ENCODE data around the gene GOLPH3.
"Not testable (repeated sequence)": the region's sequence is repeated elsewhere in the genome, so short reads cannot be mapped to it uniquely, and the experiment has no call there.

GOLPH3 gene

DNA sequence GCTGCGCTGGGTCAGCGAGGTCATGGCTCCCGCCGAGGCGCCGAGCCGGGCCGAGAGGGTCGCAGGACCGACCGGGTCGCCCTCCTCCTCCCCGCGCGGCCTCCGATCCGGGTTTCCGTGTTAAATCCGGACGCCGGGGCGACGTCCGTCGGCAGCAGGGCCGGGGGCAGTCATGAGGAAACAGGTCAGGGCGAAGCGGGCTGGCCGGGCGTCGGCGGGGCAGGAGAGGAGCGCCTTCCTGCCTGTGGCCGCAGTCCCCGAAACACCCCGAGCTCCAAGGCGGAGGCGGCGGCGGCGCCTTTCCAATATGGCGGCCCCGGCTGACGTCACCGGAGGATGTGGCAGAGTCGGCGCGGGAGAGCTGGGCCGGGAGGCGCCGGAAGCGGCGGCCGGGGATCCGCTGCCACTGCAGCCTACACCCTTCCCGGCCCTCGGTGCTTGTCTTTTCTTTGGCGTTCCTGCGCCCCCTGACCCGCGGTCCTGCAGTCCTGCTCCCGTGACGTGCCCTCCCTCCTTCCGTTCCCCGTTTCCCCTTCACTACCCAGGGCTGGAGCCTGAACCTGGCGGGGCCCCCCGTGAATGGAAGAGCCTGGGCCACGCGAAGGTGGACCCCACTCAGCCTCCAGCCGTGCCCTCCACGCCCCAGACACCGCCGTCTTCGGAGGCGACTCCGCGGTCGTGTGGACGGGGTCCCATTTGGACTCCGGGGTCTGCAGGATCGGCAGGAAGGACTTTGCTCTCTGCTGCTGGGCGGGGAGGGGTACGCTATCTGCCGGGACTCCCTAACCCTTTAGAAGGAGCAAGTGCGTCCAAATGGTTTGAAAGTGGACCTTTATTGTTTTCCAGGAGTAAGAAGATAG is at the start of gene GOLPH3:
TSS of gene GOLPH3 (minus strand) at position 309 of the 860 bp plus-strand sequence. CDS start at position 24, 285 bp downstream.
- DNase-seq: peak; percentile 94

DNA sequence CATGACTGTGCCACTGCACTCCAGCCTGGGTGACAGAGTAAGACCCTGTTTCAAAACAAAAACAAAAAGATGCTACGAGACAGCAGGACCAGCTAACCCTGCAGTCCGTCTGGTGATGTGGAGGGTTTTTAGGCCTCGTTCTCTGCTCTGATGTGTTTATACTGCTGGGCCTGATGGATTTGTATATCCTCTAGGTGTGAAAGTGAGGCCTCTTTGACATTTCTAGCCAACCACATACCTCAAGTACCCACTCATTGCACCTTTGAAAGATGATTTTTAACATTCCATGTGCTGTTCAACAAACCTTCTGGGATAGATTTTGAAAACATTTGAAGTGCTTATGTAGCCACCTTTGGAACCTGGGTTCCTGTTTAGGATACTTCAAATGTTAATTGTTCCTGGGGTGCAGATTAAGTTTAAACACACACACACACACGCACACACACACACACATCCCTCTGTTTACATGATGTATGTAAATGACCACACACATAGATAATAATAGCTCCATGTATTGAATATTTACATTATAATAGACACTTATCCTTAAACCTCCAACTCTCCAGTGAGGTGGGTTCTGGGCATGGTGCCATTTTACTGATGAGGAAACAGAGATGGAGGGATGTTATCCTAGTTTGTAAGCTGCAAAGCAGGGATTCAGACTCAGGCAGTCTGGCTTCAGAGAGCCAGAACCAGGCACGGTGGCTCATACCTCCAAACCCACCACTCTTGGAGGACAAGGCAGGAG is 48.8 kb upstream of the GOLPH3 start:
- no peak for DNase-seq

DNA sequence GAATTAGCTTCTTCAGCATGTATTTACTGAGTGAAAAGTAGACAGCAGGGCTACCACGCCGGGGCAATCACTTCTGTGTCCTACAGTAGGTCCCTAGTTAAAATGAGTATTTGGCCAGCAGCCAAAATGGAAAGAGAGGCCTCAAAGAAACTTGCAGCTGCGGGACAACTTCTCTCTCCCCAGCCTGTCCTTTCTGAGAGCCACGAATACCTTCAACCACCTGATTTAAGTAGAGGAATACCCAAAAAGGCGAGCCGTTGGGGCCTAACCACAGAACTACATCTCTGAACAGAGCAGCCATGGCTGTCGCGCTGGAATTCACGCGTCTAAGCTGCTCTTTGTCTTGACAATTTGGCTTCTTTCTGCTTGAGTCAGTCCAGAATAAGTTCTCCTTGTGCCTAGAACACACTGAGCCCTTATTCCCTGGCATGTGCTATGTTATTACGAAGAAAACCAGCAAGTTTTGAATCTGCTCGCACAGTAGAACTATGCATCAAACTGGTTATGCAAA is 43.8 kb upstream of the GOLPH3 start:
- no peak for DNase-seq

DNA sequence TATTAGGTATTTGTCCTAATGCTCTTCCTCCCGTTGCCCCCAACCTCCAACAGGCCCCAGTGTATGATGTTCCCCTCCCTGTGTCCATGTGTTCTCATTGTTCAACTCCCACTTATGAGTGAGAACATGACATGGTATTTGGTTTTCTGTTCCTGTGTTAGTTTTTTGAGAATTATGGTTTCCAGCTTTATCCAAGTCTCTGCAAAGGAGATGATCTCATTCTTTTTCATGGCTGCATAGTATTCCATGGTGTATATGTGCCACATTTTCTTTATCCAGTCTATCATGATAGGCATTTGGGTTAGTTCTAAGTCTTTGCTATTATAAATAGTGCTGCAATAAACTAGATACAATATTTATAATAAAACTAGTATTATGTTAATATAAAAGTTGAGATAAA is 40.2 kb upstream of the GOLPH3 start:
- DNase-seq: not testable (repeated sequence)

DNA sequence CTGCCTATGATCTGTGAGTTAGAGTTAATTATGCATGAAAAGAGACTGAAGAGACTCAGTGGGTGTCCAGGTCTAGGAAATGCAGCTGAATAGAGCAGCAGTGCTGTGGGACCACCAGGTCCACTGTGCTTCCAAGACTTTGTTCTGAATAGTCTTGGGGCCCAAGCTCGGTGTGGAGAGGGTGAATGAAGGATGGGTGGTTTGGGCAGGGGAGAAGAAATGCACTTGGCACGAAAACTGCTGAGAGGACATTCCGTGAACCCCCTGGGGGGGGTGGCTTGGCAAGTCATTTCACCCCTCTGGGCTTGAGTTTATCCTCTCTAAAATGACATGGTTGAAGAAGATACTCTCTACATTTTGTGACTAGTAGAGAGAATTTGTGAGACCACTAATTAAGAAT is 36.0 kb upstream of the GOLPH3 start:
- no peak for DNase-seq

DNA sequence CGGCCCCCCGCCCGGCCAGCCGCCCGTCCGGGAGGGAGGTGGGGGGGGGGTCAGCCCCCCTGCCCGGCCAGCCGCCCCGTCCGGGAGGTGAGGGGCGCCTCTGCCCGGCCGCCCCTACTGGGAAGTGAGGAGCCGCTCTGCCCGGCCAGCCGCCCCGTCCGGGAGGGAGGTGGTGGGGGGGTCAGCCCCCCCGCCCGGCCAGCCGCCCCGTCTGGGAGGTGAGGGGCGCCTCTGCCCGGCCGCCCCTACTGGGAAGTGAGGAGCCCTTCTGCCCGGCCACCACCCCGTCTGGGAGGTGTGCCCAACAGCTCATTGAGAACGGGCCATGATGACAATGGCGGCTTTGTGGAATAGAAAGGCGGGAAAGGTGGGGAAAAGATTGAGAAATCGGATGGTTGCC is 34.7 kb upstream of the GOLPH3 start:
- DNase-seq: not testable (repeated sequence)

DNA sequence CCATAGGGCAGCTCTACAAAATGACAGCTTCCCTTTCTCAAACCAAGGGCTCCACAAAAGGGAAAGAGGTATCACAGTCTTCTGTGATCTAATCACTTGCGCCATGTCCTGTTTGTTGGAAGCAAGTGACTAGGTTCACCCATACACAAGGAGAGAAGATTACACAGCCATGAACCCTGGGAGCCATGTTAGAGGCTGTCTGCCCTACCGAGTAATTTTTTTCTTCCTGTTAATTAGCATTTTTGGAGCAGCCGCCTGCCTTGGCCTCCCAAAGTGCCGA is 33.2 kb upstream of the GOLPH3 start:
- DNase-seq: no peak

DNA sequence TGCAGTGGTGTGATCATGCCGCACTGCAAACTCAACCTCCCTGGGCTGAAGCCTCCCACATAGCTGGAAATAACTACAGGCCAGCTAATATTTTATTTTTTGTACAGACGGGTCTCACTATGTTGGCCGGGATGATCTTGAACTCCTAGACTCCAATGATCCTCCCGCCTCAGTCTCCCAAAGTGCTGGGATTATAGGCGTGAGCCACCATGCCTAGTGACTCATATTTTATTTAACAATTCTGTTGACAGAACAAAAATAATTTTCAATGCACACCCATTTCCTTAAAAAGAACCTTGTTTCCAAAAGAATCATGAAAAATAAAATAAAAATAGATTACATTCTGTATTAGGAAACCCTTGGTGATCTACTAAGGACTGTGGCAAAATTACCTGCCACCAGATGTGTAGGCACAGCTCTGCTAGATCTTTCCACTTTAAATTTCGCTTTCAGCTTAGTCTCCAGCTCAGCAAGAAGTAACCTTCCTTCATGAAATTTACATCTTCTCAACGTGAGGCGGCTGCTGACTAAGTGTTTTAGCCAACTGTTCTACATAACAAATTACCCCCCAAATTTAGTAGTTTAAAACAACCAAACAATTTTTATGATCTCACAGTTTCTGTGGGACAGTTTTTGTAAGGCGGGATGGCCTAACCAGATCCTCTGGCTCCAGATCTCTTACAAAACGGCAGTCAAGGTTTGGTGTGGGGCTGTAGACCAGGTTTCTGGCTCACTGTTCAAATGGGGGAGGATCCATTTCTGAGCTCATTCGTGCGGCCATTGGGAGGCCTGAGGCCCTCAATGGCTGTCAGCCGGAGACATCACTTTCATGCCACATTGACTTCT is 32.6 kb upstream of the GOLPH3 start:
- DNase-seq: no peak

DNA sequence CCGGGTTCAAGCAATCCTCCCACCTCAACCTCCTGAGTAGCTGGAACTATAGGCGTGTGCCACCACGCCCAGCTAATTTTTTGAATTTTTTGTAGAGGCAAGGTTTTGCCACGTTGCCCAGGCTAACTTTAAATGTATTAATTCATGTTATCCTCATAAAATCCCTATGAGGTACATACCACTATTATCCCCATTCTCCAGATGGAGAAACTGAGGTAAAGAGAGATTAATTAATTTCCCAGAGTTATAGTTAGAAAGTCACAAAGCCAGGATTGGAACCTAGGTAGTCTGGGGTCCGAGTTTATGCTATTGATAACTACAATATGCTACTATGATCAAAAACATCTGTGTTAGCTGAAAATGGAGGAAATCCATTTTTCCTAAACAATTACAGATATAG is 31.9 kb upstream of the GOLPH3 start:
- DNase-seq: no peak

DNA sequence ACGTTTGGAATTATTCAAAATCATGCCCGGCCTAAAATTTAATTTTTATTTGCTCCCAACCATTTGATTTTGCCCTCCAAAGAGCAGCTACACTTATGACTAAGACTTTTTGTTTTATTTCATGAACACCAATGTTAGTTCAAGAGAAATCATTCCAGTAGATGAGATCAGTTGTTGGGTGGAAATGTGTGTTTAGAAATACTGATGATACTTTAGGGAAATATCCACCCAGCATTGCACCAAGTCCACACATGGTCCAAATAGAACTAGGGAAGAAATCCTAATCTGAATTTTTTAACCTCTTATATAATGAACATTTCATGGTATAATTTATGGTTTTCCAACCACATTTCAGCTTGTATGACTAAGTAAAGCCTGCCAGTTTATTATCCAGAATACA is 28.3 kb upstream of the GOLPH3 start:
- no peak for DNase-seq

DNA sequence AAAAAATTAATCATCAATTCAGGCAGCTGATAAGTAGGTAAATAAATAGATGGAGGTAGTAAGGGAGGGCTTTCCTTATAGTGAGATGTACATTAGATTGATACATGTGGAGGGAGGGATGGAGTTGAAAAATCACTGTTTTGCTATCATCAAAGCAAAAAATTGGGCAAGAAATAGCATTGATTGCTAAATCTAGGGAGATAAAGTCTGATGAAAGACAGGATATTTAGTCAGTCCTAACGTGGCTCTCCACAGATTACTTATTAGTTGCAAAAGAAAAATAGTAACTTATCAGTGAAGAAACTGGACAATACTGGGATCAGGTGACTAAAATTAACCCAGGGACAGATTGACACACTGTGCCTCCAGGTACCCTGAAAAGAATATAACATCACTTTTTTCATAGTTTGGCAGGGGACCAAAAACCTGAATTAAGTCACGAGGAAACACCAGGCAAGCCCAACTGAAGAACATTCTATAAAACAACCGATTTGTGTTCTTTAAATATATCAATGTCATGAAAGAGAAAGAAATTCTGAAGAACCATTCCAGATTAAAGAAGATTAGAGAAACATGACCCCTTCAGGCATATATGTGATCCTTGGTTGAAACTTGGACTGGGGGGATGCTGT is 27.1 kb upstream of the GOLPH3 start:
- DNase-seq: no peak

DNA sequence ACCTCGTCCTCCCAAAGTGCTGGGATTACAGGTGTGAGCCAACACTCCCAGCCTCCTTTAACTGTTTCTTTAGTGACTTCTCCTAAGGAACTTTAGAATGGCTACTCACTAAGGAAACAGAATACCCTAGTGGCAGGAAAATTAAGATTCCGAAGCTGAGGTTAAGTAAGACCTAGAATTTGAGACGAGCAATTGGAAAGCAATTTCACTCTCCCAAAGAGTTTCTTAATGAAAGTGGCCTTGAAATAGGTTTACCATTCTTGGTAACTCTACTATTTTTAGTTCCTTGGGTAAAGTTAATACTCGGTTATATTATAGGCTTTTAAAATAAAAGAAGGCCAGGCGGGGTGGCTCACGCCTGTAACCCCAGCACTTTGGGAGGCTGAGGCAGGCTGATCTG is 22.9 kb upstream of the GOLPH3 start:
- DNase-seq: no peak

DNA sequence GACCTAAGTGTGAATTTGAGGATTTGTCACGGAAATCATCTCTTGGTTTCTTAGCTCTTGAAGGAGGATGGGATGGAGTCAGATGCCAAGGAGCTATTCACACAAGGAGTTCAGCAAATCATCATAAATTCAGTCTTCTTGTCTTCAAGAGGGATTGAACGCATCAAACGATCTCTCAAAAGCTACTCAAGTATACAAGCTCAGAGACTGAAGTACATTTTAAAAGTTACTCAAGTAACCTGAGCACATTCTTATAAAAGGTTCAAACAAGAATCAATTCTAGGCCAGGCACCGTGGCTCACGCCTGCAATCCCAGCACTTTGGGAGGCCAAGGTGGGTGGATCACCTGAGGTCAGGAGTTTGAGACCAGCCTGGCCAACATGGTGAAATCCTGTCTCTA is 21.1 kb upstream of the GOLPH3 start:
- no peak for DNase-seq

DNA sequence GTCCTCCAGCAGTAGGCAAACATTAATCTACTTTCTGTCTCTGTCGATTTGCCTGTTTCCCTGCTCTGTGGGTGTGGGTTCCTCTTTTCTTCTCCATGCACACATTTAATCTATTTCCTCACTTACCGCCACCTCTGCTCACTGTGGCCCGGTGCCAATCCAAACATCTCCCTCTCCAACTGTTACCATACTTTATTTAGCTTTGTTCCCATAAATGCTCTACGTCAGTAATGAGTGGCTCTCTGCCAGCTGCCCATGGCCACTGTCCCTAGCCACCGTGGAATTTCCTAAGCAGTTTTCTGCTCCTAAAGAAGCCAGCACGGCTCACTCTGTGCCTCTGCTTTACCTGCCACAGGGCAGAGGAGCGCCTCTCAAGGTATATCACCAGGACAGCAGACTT is 19.5 kb upstream of the GOLPH3 start:
- DNase-seq: no peak

DNA sequence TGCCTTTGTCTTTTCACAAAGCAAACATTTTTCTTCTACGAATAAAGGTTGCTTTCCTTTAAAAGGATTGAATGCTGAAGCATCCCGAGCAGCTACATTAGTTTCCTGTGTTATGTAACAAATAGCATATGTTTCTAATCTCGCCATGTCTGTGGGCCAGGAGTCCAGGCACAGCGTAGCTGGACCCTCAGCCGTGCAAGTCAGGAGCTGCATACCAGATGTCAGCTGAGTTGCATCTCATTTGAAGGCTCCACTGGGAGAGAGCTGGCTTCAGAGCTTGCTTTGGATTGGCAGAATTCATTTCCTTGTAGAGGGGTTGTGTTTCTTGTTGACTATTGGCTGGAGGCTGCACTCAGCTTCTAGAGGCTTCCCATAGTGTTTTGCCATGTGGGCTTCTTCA is 16.0 kb upstream of the GOLPH3 start:
- DNase-seq: no peak

DNA sequence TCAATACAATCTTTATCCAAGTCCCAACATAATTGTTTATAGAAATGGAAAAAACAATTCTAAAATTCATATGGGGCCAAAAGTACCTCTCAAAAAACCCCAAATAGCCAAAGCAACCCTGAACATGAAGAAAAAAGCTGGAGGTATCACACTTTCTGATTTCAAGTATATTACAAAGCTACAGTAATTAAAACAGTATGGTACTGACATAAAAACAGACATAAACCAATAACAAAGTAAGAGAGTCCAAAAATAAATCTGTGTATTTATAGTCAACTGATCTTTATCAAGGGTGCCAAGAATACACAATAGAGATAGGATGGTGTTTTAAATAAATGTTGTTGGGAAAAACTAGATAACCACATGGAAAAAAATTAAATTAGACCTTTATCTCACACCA is 13.6 kb upstream of the GOLPH3 start:
- no peak for DNase-seq

DNA sequence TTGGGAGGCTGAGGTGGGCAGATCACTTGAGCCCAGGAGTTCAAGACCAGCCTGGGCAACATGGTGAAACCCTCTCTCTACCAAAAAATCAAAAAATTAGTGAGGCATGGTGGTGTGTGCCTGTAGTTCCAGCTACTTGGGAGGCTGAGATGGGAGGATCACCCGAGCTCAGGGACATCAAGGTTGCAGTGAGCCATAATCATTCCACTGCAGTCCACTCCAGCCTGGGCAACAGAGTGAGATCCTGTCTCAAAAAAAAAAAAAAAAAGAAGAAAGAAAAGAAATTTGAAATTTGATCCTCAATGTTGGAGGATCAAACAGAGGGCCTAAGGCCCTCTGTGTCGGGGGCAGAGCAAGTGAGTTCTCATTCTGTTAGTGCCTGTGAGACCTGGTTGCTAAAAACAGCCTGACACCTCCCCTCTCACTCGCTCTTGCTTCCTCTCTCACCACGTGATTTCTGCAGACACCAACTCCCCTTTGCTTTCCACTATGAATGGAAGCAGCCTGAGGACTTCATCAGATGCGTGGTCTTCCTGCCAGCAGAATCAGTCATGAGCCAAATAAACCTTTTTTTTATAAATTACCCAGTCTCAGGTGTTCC is 8.4 kb upstream of the GOLPH3 start:
- no peak for DNase-seq

DNA sequence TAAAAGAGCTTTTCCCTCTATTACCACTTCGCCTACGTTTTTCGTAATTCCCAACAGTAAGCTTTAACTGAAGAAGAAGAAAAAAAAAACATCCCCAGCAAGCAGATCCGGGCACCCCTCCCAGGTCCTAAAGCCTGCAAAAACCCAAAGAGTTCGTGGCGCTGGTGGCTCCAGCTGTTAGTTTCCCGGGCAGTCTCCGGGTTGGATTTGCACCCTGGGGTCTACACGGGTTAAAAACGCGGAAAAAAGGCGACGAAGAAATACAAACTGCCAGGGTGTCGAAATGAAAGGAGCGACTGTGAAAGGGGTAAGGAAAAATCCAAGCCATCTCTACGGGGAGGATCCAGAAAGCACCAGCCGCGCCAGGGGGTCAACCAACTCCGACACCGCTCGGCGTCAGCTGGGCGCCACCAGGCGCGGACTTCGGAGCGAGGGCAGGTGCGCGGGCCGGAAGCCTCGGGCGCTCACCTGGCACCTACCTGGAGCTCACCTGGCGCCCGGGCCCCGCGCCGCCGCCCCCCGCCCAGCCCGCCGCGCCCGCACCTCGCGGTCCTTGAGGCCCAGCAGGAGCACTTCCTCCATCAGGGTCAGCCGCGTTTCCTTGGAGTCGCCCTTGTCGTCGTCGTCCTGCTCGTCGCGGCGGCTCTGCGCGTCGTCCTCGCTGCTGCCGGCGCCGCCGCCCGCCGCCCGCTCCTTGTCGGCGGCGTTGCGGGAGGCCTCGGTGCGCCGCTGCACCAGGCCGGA is 680 bp downstream of the GOLPH3 start:
- DNase-seq: peak; percentile 48

DNA sequence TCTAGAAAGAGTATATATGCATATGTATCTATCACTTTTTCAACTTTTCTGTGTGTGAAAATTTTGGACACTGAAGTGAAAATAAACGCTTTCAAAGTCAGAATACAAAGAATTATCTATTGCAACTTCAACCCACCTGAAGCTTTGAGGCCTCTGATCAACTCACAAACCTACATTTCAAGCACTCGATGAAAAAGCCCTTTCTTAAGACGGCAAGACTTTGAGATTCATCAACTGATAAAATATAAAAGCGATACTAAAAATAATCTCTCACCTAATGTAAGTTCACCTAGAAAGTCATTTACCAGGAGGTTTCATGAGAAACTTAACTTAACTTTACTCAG is 1.2 kb downstream of the GOLPH3 start:
- DNase-seq: no peak

DNA sequence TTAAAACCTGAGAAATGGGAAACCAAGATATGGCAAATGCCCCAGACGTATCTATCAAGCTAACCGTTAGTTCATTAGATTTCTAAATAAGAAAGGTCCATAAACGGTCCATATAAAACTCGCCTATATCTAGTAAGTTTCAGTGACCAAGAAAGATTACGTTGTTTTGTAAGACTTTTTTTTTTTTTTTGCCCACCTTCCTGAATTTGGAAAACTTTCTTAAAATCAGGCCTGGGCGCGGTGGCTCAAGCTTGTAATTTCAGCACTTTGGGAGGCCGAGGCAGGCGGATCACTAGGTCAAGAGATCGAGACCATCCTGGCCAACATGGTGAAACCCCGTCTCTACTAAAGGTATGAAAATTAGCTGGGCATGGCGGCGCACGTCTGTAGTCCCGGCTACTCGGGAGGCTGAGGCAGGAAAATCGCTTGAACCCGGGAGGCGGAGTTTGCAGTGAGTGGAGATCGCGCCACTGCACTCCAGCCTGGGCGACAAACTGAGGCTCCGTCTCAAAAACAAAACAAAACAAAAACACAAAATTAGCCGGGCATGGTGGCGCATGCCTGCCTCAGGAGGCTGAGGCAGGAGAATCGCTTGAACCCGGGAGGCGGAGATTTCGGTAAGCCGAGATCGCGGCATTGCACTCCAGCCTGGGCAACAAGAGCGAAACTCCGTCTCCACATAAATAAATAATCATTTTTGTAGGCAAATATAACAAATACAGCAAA is 1.8 kb downstream of the GOLPH3 start:
- DNase-seq: peak; percentile 23

Data from CD4-positive, alpha-beta T cell treated with Interleukin-17A for 4 hours (primary cell).